ENCODE measurements around the gene MOB3A.

The MOB3A gene

GRCh38 chr19:2127758-2128157 lies 31.6 kb upstream of the MOB3A start:
- Histone ChIP-seq H3K9me2 (replicated peaks; ENCODE audit: insufficient read depth, low read length) (no peaks in the 10 kb centered on the region), H2AFZ (ENCODE audit: low read length) (no peak overlapping the region), H3K9ac (ENCODE audit: low read length) (no peak overlapping the region), H3K9me3 (replicated peaks; ENCODE audit: insufficient read depth, low read length) (no peaks in the 10 kb centered on the region), H3K4me3 (ENCODE audit: low read length) (no peak overlapping the region), H3K27me3 (replicated peaks; ENCODE audit: insufficient read depth, low read length) (no peaks in the 10 kb centered on the region), H3F3A (ENCODE audit: insufficient read depth, low read length) (no peaks in the 10 kb centered on the region), H3K36me3 (replicated peaks; ENCODE audit: insufficient read depth, low read length) (peaks cover 10% of the 10 kb centered on the region; the same call in 1 of the 2 replicates), H3K27ac (ENCODE audit: low read length) (no peak overlapping the region), H4K20me1 (ENCODE audit: insufficient read depth, low read length) (no peaks in the 10 kb centered on the region), H3K79me2 (ENCODE audit: low read length) (peaks cover 55% of the 10 kb centered on the region), H3K4me2 (ENCODE audit: low read depth, low read length) (no peak overlapping the region), H3K4me1 (ENCODE audit: low read length) (no peaks in the 10 kb centered on the region)
- TF ChIP-seq EZH2 (optimal IDR thresholded peaks at IDR 0.05; ENCODE audit: low read depth, low read length) (no peak), EZH2phosphoT487 (IDR thresholded peaks at IDR 0.05; ENCODE audit: low read length) (no peak)
- TF ChIP-seq, protein P1, sequence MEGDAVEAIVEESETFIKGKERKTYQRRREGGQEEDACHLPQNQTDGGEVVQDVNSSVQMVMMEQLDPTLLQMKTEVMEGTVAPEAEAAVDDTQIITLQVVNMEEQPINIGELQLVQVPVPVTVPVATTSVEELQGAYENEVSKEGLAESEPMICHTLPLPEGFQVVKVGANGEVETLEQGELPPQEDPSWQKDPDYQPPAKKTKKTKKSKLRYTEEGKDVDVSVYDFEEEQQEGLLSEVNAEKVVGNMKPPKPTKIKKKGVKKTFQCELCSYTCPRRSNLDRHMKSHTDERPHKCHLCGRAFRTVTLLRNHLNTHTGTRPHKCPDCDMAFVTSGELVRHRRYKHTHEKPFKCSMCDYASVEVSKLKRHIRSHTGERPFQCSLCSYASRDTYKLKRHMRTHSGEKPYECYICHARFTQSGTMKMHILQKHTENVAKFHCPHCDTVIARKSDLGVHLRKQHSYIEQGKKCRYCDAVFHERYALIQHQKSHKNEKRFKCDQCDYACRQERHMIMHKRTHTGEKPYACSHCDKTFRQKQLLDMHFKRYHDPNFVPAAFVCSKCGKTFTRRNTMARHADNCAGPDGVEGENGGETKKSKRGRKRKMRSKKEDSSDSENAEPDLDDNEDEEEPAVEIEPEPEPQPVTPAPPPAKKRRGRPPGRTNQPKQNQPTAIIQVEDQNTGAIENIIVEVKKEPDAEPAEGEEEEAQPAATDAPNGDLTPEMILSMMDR (IDR thresholded peaks at IDR 0.05; ENCODE audit: low read length), result no peak
- no peak for DNase-seq

DNA sequence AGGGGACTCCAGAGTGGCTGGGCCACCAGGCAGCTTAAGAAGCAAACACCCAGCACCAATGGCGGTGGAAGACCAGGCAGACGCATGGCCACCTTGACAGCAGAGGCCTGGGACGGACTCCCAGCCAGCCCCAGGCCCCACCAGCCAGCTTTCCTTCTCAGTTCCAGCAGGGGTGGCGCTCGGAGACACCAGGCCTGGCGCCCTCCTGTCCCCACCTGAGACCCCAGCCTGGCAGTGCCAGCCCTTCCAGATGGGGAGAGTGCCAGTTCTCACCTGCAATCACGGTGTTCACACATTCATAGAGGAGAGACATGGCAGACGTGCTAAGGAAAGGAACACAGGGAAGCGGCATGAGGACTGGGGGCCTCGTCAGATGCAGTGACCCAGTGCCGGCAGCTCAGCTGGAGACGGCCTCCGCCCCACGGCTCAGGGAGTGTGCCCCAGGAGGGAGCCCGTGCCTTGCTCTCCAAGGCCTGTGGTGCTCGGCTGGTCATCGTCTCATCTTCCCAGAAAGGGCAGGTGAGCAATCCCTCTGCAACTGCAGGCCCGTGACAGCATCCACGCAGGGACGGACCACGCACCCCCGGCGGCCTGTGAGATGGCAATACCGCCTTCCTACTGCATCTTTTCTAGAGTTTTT lies 30.9 kb upstream of the MOB3A start:
- Histone ChIP-seq H3K9ac (ENCODE audit: low read length) (no peak overlapping the region), H3K27ac (ENCODE audit: low read length) (no peak overlapping the region), H3K9me2 (replicated peaks; ENCODE audit: insufficient read depth, low read length) (no peaks in the 10 kb centered on the region), H3K79me2 (ENCODE audit: low read length) (peaks cover 50% of the 10 kb centered on the region), H4K20me1 (ENCODE audit: insufficient read depth, low read length) (no peaks in the 10 kb centered on the region), H3K4me3 (ENCODE audit: low read length) (no peak overlapping the region), H3K9me3 (replicated peaks; ENCODE audit: insufficient read depth, low read length) (no peaks in the 10 kb centered on the region), H3K36me3 (replicated peaks; ENCODE audit: insufficient read depth, low read length) (peaks cover 10% of the 10 kb centered on the region; the same call in 1 of the 2 replicates), H2AFZ (ENCODE audit: low read length) (no peak overlapping the region), H3K4me1 (ENCODE audit: low read length) (no peaks in the 10 kb centered on the region), H3K27me3 (replicated peaks; ENCODE audit: insufficient read depth, low read length) (no peaks in the 10 kb centered on the region), H3F3A (ENCODE audit: insufficient read depth, low read length) (no peaks in the 10 kb centered on the region), H3K4me2 (ENCODE audit: low read depth, low read length) (no peak overlapping the region)
- DNase-seq, result no peak
- TF ChIP-seq EZH2 (optimal IDR thresholded peaks at IDR 0.05; ENCODE audit: low read depth, low read length) (no peak), EZH2phosphoT487 (IDR thresholded peaks at IDR 0.05; ENCODE audit: low read length) (no peak)
- TF ChIP-seq, protein P1 (IDR thresholded peaks at IDR 0.05; ENCODE audit: low read length), result no peak

GRCh38 chr19:2123682-2124387 lies 27.7 kb upstream of the MOB3A start:
- Histone ChIP-seq H2AFZ (ENCODE audit: low read length) (no peak overlapping the region), H3F3A (ENCODE audit: insufficient read depth, low read length) (no peaks in the 10 kb centered on the region), H3K4me3 (ENCODE audit: low read length) (no peak overlapping the region), H3K9me2 (replicated peaks; ENCODE audit: insufficient read depth, low read length) (no peaks in the 10 kb centered on the region), H3K79me2 (ENCODE audit: low read length) (peaks cover 34% of the 10 kb centered on the region; the same call in 1 of the 2 replicates), H3K36me3 (replicated peaks; ENCODE audit: insufficient read depth, low read length) (peaks cover 16% of the 10 kb centered on the region; the same call in 1 of the 2 replicates), H3K4me1 (ENCODE audit: low read length) (no peaks in the 10 kb centered on the region), H3K9me3 (replicated peaks; ENCODE audit: insufficient read depth, low read length) (no peaks in the 10 kb centered on the region), H3K9ac (ENCODE audit: low read length) (no peak overlapping the region), H4K20me1 (ENCODE audit: insufficient read depth, low read length) (no peaks in the 10 kb centered on the region), H3K27ac (ENCODE audit: low read length) (no peak overlapping the region), H3K4me2 (ENCODE audit: low read depth, low read length) (no peak overlapping the region), H3K27me3 (replicated peaks; ENCODE audit: insufficient read depth, low read length) (no peaks in the 10 kb centered on the region)
- TF ChIP-seq EZH2phosphoT487 (IDR thresholded peaks at IDR 0.05; ENCODE audit: low read length), result no peak
- TF ChIP-seq EZH2 (optimal IDR thresholded peaks at IDR 0.05; ENCODE audit: low read depth, low read length), result no peak
- TF ChIP-seq, protein P1 (IDR thresholded peaks at IDR 0.05; ENCODE audit: low read length), result no peak
- no peak for DNase-seq
